ENCODE data around the gene PWWP2B. TPM values are rescaled to one million over a fixed set of nuclear protein-coding genes. Genes with fewer than 3 reads are reported as not detected.

Gene PWWP2B
- total RNA-seq, 4 donors from 2014 or later = 45.9 to 129 (median 61.2) TPM

GRCh38 chr10:132416566-132417256 lies 19.7 kb downstream of the PWWP2B start:
- in situ Hi-C loops (cut with MboI; ENCODE audit: low pct_ligation_motif_present in 1 of 4, low pct_unique_long_range_greater_than_20kb in 1 of 4, low sequenced_read_pairs in 3 of 4) (no loop called here), intact Hi-C loops (cut with DNase I; ENCODE audit: low total_unique reads) (no loop called here)
- 94% methylated on average over 32 of the region's 32 CpGs; no CpG with 5 or more reads in 1 of the 2 donors for WGBS, 2 donors (ENCODE audit: low coverage in 1 of 2)
- H3K4me3 ChIP-seq = no peak overlapping the region
- TF ChIP-seq POLR2AphosphoS5 (IDR thresholded peaks at IDR 0.05) = no peak
- no peak for TF ChIP-seq EP300 (IDR thresholded peaks at IDR 0.05; ENCODE audit: low read depth)
- no peak for TF ChIP-seq CTCF (IDR thresholded peaks at IDR 0.05)
- TF ChIP-seq POLR2A (IDR thresholded peaks at IDR 0.05) = no peak
- no peaks in the 10 kb centered on the region for H3K9me3 ChIP-seq
- H3K36me3 ChIP-seq = no peaks in the 10 kb centered on the region
- H3K27me3 ChIP-seq = no peaks in the 10 kb centered on the region
- H3K27ac ChIP-seq = peak overlapping the region; percentile 92 to 98 (median 97)
- peaks cover 49 to 82% (median 74%) of the 10 kb centered on the region in 4 donors for H3K4me1 ChIP-seq
- DNase-seq = no peak

GRCh38 chr10:132417257-132417910 lies 20.4 kb downstream of the PWWP2B start:
- 77 to 88% methylated on average over 8 to 26 of the region's 26 CpGs for whole genome bisulfite sequencing, 2 donors (ENCODE audit: low coverage in 1 of 2)
- no peak for TF ChIP-seq POLR2A (IDR thresholded peaks at IDR 0.05)
- TF ChIP-seq EP300 (IDR thresholded peaks at IDR 0.05; ENCODE audit: low read depth) = no peak
- no peak for TF ChIP-seq CTCF (IDR thresholded peaks at IDR 0.05)
- TF ChIP-seq POLR2AphosphoS5 (IDR thresholded peaks at IDR 0.05) = no peak
- H3K9me3 ChIP-seq = no peaks in the 10 kb centered on the region
- in situ Hi-C loops (cut with MboI; ENCODE audit: low pct_ligation_motif_present in 1 of 4, low pct_unique_long_range_greater_than_20kb in 1 of 4, low sequenced_read_pairs in 3 of 4) = no loop called here
- intact Hi-C loops (cut with DNase I; ENCODE audit: low total_unique reads) = no loop called here
- H3K4me3 ChIP-seq = no peak overlapping the region
- no peaks in the 10 kb centered on the region for H3K36me3 ChIP-seq
- peaks cover 50 to 82% (median 74%) of the 10 kb centered on the region in 4 donors for H3K4me1 ChIP-seq
- peak overlapping the region; percentile 92 to 98 (median 97) for H3K27ac ChIP-seq
- no peaks in the 10 kb centered on the region for H3K27me3 ChIP-seq
- DNase-seq = no peak

GRCh38 chr10:132417957-132418441 lies 21.0 kb downstream of the PWWP2B start:
- Histone ChIP-seq H3K4me3 (no peak overlapping the region), H3K27me3 (no peaks in the 10 kb centered on the region), H3K27ac (peak overlapping the region; percentile 92 to 98 (median 97)), H3K36me3 (no peaks in the 10 kb centered on the region), H3K9me3 (no peaks in the 10 kb centered on the region), H3K4me1 (peaks cover 50 to 82% (median 74%) of the 10 kb centered on the region in 4 donors)
- DNase-seq = peak; percentile 66
- in situ Hi-C loops (cut with MboI; ENCODE audit: low pct_ligation_motif_present in 1 of 4, low pct_unique_long_range_greater_than_20kb in 1 of 4, low sequenced_read_pairs in 3 of 4) (no loop called here), intact Hi-C loops (cut with DNase I; ENCODE audit: low total_unique reads) (no loop called here)
- TF ChIP-seq POLR2A (IDR thresholded peaks at IDR 0.05) (peak; percentile 28), POLR2AphosphoS5 (IDR thresholded peaks at IDR 0.05) (peak in 2 of 3 donors; percentile 49), EP300 (IDR thresholded peaks at IDR 0.05; ENCODE audit: low read depth) (peak; percentile 89), CTCF (IDR thresholded peaks at IDR 0.05) (no peak)
- WGBS, 2 donors (ENCODE audit: low coverage in 1 of 2) = 22 to 38% methylated on average over 10 to 14 of the region's 20 CpGs
